Loucy (cell line): Measurements from ENCODE around the gene WDR74.

Experiments used
- H2AFZ ChIP-seq: fragments of 200-600 bp; sonication (generic); 2 replicates; pipeline ENCODE4 v1.6.0; 2016; ENCODE audit warnings: antibody characterized with exemption, mild to moderate bottlenecking, low read length, moderate library complexity
- H3F3A ChIP-seq: fragments of 200-600 bp; 2 replicates; pipeline ENCODE4 v1.6.0; 2016; ENCODE audit warnings: antibody characterized with exemption, low read depth, mild to moderate bottlenecking
- H3K27me3 ChIP-seq: fragments of 200-600 bp; sonication (generic); 2 replicates; pipeline ENCODE4 v1.6.1; 2014; ENCODE audit warnings: low read length, mild to moderate bottlenecking; ENCODE audit not compliant: insufficient read depth, poor library complexity, severe bottlenecking
- H3K36me3 ChIP-seq: fragments of 200-600 bp; sonication (generic); 2 replicates; pipeline ENCODE4 v1.6.1; 2016; ENCODE audit warnings: low read length; ENCODE audit not compliant: insufficient read depth
- H3K4me1 ChIP-seq: fragments of 200-600 bp; sonication (generic); 2 replicates; pipeline ENCODE4 v1.5.1; 2014; ENCODE audit warnings: low read length, mild to moderate bottlenecking; ENCODE audit not compliant: insufficient read depth, poor library complexity, severe bottlenecking
- H3K4me2 ChIP-seq: fragments of 200-600 bp; sonication (generic); 2 replicates; pipeline ENCODE4 v1.6.0; 2014; ENCODE audit warnings: antibody characterized with exemption, low read length, low read depth, mild to moderate bottlenecking; ENCODE audit not compliant: poor library complexity, severe bottlenecking
- H3K4me3 ChIP-seq: fragments of 200-600 bp; sonication (generic); 2 replicates; pipeline ENCODE4 v1.5.1; 2014; ENCODE audit warnings: low read length, mild to moderate bottlenecking, mixed read lengths; ENCODE audit not compliant: poor library complexity, severe bottlenecking
- H3K79me2 ChIP-seq: fragments of 200-600 bp; sonication (generic); 2 replicates; pipeline ENCODE4 v1.6.1; 2014; ENCODE audit warnings: low read length; ENCODE audit not compliant: insufficient read depth
- H3K9ac ChIP-seq: fragments of 200-600 bp; sonication (generic); 2 replicates; pipeline ENCODE4 v1.6.0; 2014; ENCODE audit warnings: mild to moderate bottlenecking, low read depth, low read length, moderate library complexity; ENCODE audit not compliant: poor library complexity, severe bottlenecking
- H3K9me2 ChIP-seq: fragments of 200-600 bp; sonication (generic); replicated peaks from 2 replicates; pipeline ENCODE4 v1.6.1; 2016; ENCODE audit warnings: low read depth, low read length, mixed read lengths
- H3K9me3 ChIP-seq: fragments of 200-600 bp; sonication (generic); 2 replicates; pipeline ENCODE4 v1.6.1; 2014; ENCODE audit warnings: mild to moderate bottlenecking, antibody characterized with exemption, low read length, low read depth; ENCODE audit not compliant: insufficient read depth
- H4K20me1 ChIP-seq: fragments of 200-600 bp; sonication (generic); 2 replicates; pipeline ENCODE4 v1.6.0; 2014; ENCODE audit warnings: antibody characterized with exemption, low read length, mild to moderate bottlenecking; ENCODE audit not compliant: insufficient read depth, poor library complexity, severe bottlenecking
- EZH2phosphoT487 ChIP-seq: fragments of 200-600 bp; IDR thresholded peaks from 2 replicates; pipeline ENCODE4 v1.6.1; 2018; ENCODE audit warnings: antibody characterized with exemption, mild to moderate bottlenecking, moderate library complexity, borderline replicate concordance
- TF ChIP-seq, protein P1 (sequence below): fragments of 200-600 bp; sonication (generic); conservative IDR thresholded peaks from 2 replicates; pipeline ENCODE4 v1.5.1; 2014; ENCODE audit warnings: mild to moderate bottlenecking, antibody characterized with exemption, low read length

The WDR74 gene

DNA sequence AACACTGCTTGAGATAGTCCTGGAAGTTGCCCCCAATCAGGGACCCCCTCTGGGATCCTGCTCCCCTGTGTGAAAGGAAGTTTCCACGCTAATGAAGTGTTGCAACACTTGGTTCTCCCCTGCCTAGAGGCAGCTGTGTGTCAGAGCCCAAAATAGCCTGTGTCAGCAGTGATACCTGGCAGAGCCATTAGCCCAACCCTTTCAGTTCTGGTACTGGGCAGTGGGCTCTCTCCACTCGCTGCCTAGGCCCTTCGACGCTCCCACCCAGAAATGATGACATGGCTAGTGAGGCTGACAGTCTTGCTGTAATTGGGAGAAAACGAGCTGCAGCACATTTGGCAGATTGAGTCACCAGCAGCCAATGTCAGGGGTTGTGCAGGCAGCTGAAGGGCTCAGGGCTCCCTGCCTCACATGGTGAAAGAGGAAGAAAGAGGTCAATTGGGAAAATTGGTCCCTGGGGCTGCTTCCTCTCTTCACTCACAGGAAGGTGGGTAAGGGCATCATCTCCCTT lies 32.7 kb downstream of the WDR74 start:
- Histone ChIP-seq H3K4me2 (peak overlapping the region; percentile 76), H3K9ac (no peak overlapping the region), H3K79me2 (peaks cover 33% of the 10 kb centered on the region), H2AFZ (no peak overlapping the region), H3K36me3 (peaks cover 5% of the 10 kb centered on the region; the same call in 1 of the 2 replicates), H4K20me1 (peaks cover 14% of the 10 kb centered on the region), H3K9me2 (no peaks in the 10 kb centered on the region), H3K4me1 (peaks cover 15% of the 10 kb centered on the region), H3K9me3 (no peaks in the 10 kb centered on the region), H3K4me3 (no peak overlapping the region), H3K27me3 (no peaks in the 10 kb centered on the region), H3F3A (no peaks in the 10 kb centered on the region)
- no peak for TF ChIP-seq EZH2phosphoT487
- TF ChIP-seq, protein P1, sequence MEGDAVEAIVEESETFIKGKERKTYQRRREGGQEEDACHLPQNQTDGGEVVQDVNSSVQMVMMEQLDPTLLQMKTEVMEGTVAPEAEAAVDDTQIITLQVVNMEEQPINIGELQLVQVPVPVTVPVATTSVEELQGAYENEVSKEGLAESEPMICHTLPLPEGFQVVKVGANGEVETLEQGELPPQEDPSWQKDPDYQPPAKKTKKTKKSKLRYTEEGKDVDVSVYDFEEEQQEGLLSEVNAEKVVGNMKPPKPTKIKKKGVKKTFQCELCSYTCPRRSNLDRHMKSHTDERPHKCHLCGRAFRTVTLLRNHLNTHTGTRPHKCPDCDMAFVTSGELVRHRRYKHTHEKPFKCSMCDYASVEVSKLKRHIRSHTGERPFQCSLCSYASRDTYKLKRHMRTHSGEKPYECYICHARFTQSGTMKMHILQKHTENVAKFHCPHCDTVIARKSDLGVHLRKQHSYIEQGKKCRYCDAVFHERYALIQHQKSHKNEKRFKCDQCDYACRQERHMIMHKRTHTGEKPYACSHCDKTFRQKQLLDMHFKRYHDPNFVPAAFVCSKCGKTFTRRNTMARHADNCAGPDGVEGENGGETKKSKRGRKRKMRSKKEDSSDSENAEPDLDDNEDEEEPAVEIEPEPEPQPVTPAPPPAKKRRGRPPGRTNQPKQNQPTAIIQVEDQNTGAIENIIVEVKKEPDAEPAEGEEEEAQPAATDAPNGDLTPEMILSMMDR = no peak

DNA sequence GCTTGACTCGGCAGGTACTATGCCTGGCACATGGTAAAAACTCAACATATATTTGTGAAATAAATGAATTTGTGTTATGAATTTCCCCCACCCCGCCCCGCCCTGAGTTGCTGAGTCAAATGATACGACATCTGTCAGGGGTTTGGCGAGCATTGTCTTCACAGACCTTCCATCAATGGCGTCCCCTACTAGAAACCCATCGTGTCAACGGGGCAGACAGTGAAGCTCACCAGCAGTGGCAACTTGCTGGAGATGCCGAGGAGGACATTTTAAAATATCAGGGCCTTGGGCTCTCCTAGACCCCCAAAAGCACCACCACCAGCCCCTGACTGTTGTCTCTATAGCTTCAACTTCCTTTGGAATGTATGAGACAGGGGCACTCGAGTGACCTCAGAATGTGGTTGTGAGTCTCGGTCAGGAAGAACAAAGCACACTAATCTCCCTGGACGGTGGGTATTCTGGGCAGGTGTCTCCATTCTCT lies 33.4 kb downstream of the WDR74 start:
- H3K9me2 ChIP-seq = no peaks in the 10 kb centered on the region
- no peaks in the 10 kb centered on the region for H3K27me3 ChIP-seq
- no peaks in the 10 kb centered on the region for H3F3A ChIP-seq
- H3K4me3 ChIP-seq = peak overlapping the region; percentile 94
- H3K36me3 ChIP-seq = peaks cover 12% of the 10 kb centered on the region; the same call in 1 of the 2 replicates
- H3K9me3 ChIP-seq = no peaks in the 10 kb centered on the region
- H3K4me1 ChIP-seq = peaks cover 15% of the 10 kb centered on the region
- peaks cover 39% of the 10 kb centered on the region for H3K79me2 ChIP-seq
- H3K9ac ChIP-seq = peak overlapping the region; percentile 89
- TF ChIP-seq EZH2phosphoT487 = no peak
- TF ChIP-seq, protein P1 = no peak
- peaks cover 18% of the 10 kb centered on the region for H4K20me1 ChIP-seq
- peak overlapping the region; percentile 76 for H3K4me2 ChIP-seq
- H2AFZ ChIP-seq = peak overlapping the region; percentile 85; the same call in 1 of the 2 replicates

DNA sequence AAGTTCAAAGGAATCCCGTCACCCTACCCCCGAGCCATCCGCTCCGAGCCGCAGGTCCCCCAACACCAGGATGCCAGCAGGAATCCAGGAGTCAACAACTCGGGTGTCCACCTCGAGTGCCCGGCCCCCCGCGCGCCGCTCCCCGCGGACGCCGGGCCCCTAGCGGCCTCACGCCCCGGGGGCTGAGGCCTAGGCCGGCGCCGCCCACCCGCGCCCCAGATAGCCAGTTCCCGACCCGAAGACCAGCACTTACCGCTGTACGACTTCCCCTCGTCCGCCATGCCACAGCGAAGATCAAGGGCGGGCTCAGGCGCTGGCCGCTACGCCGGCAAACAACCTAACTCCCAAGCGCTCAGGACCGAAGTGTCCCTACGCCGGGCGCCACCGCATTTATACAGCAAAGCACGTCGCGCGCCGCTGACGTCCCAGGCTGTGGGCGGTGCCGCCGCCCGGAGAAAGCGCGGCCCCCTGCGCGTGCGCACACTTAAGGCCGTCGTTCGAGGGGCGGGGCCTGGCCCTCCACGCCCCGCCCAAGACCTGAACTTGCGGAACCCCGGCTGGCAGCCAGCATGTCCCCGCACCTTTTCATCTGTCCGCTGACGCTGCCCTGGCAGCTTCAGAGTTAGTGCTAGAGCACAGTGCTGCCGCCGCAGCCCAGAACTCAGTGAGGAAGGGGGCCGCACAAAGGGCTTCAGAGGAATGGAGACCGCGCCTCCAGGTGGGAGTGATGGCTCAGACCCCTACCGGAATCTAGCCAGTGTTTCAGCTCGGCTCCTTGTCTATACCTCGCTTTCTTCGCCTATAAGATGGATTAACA lies 34.1 kb downstream of the WDR74 start, which contains the start of gene NXF1:
TSS of gene NXF1 (minus strand) at position 365 of the 817 bp plus-strand sequence. CDS start at position 281, 84 bp downstream.
- Histone ChIP-seq H3K9ac (peak within 1 kb of the TSS; percentile 89), H3K4me3 (peak within 1 kb of the TSS; percentile 94), H2AFZ (peak within 1 kb of the TSS; percentile 85), H3K36me3 (peaks cover 16% of the 10 kb centered on the region; the same call in 1 of the 2 replicates), H3K4me2 (peak within 1 kb of the TSS; percentile 91), H3K9me2 (no peaks in the 10 kb centered on the region), H3K79me2 (peaks cover 41% of the 10 kb centered on the region), H3F3A (no peaks in the 10 kb centered on the region), H3K4me1 (peaks cover 15% of the 10 kb centered on the region), H3K27me3 (no peaks in the 10 kb centered on the region), H4K20me1 (peaks cover 19% of the 10 kb centered on the region), H3K9me3 (no peaks in the 10 kb centered on the region)
- TF ChIP-seq, protein P1 = no peak; the same call in 1 of the 2 replicates
- no peak for TF ChIP-seq EZH2phosphoT487
